ENCODE results near the gene TRIM63. TPM values are rescaled to one million over a fixed set of nuclear protein-coding genes. Genes with fewer than 3 reads are reported as not detected.

Gene TRIM63
- total and polyA plus RNA-seq, 7 donors = 74.2 to 2,937 (median 541) TPM

DNA sequence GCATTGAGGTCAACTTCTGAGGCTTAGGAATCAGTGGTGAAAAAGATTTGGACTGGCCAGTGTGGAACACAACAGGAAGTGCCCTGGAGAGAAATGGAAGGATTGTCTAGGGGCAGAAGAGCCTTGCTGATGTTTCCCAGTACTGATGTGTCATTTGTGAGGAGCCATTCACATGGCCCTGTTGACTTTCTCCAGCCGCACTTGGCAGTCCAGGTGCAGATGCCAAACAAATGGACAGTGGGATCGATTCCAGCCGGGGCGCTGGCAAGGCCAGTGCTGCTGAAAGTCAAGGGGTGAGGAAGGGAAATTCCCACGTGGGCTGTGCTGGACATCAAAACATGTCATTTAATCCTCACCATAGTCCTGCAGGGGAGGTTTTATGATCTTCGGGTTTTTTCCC is 4.9 kb upstream of the TRIM63 start:
- no peaks in the 10 kb centered on the region for H3K27me3 ChIP-seq (ENCODE audit: insufficient read depth in 3 of 3, low read length in 2 of 3)
- intact Hi-C loops (cut with DNase I) = no loop called here
- 11 to 19% (median 16%) methylated on average over 6 of the region's 6 CpGs for WGBS, 3 donors
- peak; percentile 75 to 94 for DNase-seq
- no peaks in the 10 kb centered on the region for H3K9me3 ChIP-seq
- H3K36me3 ChIP-seq (ENCODE audit: insufficient read depth in 1 of 2, low read depth in 1 of 2) = no peaks in the 10 kb centered on the region
- peaks cover 58% of the 10 kb centered on the region for H3K4me1 ChIP-seq
- peak overlapping the region; percentile 88 for H3K27ac ChIP-seq
- peak; percentile 53 to 71 (median 59) for ATAC-seq
- no peak for TF ChIP-seq CTCF (IDR thresholded peaks at IDR 0.05)
- H3K4me3 ChIP-seq = peak overlapping the region; percentile 35

GRCh38 chr1:26070963-26071342 is 3.5 kb upstream of the TRIM63 start:
- Histone ChIP-seq H3K4me1 (peaks cover 51% of the 10 kb centered on the region), H3K36me3 (ENCODE audit: insufficient read depth in 1 of 2, low read depth in 1 of 2) (peaks cover 2 to 8% of the 10 kb centered on the region in 2 donors), H3K27me3 (ENCODE audit: insufficient read depth in 3 of 3, low read length in 2 of 3) (no peaks in the 10 kb centered on the region), H3K4me3 (no peak overlapping the region), H3K27ac (peak overlapping the region; percentile 88), H3K9me3 (no peaks in the 10 kb centered on the region)
- intact Hi-C loops (cut with DNase I) = no loop called here
- DNase-seq = no peak
- ATAC-seq = no peak
- WGBS, 3 donors = 87 to 95% (median 90%) methylated on average over 6 of the region's 6 CpGs
- no peak for TF ChIP-seq CTCF (IDR thresholded peaks at IDR 0.05)

GRCh38 chr1:26070296-26070962 is 3.0 kb upstream of the TRIM63 start:
- DNase-seq (no peak), ATAC-seq (no peak)
- H3K4me3 ChIP-seq = no peak overlapping the region
- H3K27ac ChIP-seq = peak overlapping the region; percentile 88
- H3K36me3 ChIP-seq (ENCODE audit: insufficient read depth in 1 of 2, low read depth in 1 of 2) = peaks cover 2 to 11% of the 10 kb centered on the region in 2 donors
- intact Hi-C loops (cut with DNase I) = no loop called here
- 91 to 93% (median 92%) methylated on average over 4 of the region's 4 CpGs for WGBS, 3 donors
- no peak for TF ChIP-seq CTCF (IDR thresholded peaks at IDR 0.05)
- peaks cover 46% of the 10 kb centered on the region for H3K4me1 ChIP-seq
- no peaks in the 10 kb centered on the region for H3K9me3 ChIP-seq
- H3K27me3 ChIP-seq (ENCODE audit: insufficient read depth in 3 of 3, low read length in 2 of 3) = no peaks in the 10 kb centered on the region

- ATAC-seq = no peak
- 67 to 95% (median 91%) methylated on average over 1 of the region's 1 CpG for WGBS, 3 donors
- peaks cover 43% of the 10 kb centered on the region for H3K4me1 ChIP-seq
Observed at GRCh38 chr1:26069941-26070295, 2.5 kb upstream of the TRIM63 start.

More at GRCh38 chr1:26069941-26070295, 2.5 kb upstream of the TRIM63 start:
- Histone ChIP-seq H3K36me3 (ENCODE audit: insufficient read depth in 1 of 2, low read depth in 1 of 2) (peaks cover 2 to 11% of the 10 kb centered on the region in 2 donors), H3K27ac (peak overlapping the region; percentile 88), H3K4me3 (no peak overlapping the region), H3K9me3 (no peaks in the 10 kb centered on the region), H3K27me3 (ENCODE audit: insufficient read depth in 3 of 3, low read length in 2 of 3) (no peaks in the 10 kb centered on the region)
- intact Hi-C loops (cut with DNase I) = no loop called here
- no peak for DNase-seq
- no peak for TF ChIP-seq CTCF (IDR thresholded peaks at IDR 0.05)

All from psoas muscle (tissue), 8 donors.